HG03103 (cell line): Measurements from ENCODE around the gene FOXO4.
"Not testable (repeated sequence)": the region's sequence is repeated elsewhere in the genome, so short reads cannot be mapped to it uniquely, and the experiment has no call there.

Experiments used
- ATAC-seq: cut with Tn5 transposase; IDR thresholded peaks from one replicate; pipeline ENCODE4 v1.9.1; 2021; ENCODE audit warnings: low read depth; ENCODE audit not compliant: unreplicated experiment

Gene FOXO4

DNA sequence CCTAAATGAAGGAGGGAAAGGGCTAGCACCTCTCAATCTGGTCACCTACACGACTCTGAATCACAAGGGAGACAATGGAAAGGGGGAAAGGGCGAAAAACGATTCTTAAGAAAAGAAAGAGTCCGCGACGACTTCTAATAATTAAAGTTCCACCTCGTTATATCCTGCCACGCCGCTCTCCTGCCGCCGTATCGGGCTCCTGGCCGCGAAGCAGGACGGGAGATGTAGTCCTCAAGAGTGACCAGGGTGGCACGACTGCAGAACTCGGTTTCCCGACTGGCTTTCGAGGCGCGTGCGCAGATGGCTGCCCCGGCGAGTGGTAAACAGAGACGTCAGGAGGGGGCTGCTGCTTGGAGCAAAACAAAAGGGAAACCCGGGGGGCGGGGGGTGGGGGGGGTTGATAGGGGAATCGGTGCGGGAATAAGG is at the start of gene FOXO4:
TSS of gene FOXO4 (plus strand) at position 297 of the 426 bp plus-strand sequence. CDS start 678 bp downstream, outside the sequence.
- peak; percentile 86 for ATAC-seq

DNA sequence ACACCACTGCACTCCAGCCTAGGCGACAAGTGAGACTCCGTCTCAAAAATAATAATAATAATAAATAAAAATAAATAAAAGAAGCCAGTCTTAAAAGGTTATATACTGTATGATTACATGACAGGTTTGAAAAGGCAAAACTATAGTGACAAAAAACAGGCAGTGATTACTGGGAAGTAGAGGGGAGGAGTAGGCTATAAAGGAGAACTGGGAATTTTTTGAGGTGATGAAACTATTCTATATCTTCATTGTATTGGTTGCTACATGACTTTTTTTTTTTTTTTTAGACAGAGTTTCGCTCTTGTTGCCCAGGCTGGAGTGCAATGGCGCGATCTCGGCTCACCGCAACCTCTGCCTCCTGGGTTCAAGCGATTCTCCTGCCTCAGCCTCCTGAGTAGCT is 47.8 kb upstream of the FOXO4 start:
- not testable (repeated sequence) for ATAC-seq

DNA sequence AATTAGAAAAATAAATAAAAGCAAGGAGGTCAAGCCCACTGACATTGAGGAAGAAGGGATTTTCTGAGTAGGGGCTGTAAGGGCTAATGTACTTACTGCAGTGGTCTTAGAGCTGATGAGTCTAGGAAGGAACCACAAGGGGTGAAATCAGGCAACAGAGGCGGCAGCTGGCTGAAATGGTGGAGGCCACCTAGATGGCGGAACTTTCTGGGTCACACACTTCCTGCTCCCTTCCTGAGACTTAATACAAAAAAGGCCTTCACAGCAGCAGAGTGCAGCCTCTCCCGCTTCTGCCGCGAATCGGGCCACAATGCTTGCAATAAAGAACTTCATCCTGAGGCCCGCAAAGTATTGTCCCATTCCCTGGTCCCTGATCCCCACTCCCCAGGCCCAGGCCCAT is 42.9 kb upstream of the FOXO4 start:
- ATAC-seq, result no peak

DNA sequence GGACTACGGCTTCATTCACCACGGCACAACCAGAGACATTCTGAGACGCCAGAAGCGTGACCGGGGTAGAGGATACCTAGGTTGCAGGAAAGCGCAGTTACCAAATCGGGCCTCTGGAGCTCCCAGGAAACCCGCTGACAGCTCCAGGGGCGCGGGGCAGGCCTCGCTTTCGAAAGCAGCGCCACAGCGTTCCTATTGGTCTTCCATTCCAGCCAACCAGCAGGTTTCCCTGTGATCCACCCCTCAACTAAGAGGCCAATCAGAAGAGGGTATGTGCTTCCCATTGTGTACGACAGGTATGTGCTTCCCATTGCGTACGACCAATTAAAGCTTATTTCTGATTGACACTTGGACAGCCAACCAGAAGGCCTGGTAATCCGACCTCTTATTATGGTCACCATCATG is 42.4 kb upstream of the FOXO4 start:
- no peak for ATAC-seq

- no peak for ATAC-seq
Observed at GRCh38 chrX:71056867-71057266, 38.8 kb upstream of the FOXO4 start.

DNA sequence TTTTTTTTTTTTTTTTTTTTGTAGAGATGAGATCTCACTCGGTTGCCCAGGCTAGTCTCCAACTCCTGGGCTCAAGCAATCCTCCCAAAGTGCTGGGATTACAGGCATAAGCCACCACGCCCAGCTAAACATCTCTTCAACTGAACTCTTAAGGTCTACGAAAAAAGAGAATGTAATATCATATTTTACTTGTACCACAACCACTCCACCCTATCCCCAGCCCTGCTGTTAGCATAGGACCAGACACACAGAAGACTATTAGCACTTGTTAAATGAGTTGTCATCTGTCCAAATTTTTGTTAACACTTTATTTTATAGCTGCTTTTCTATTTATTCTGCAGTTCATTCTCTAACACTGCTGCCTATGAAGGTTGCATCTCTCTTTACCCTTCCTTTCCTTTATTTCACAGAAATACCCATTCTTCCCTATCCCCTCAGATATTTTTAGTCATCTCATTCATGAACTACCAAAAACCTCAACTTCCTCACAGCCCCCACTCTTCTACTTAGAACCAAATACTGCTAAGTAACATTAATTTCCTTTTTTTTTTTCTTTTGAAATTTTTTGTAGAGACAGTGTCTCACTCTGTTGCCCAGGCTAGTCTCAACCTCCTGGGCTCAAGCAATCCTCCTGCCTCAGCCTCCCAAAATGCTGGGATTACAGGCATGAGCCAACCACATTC is 37.7 kb upstream of the FOXO4 start:
- no peak for ATAC-seq

- no peak for ATAC-seq
Observed at GRCh38 chrX:71060127-71060526, 35.5 kb upstream of the FOXO4 start.

GRCh38 chrX:71067089-71067488 is 28.6 kb upstream of the FOXO4 start:
- ATAC-seq, result no peak

DNA sequence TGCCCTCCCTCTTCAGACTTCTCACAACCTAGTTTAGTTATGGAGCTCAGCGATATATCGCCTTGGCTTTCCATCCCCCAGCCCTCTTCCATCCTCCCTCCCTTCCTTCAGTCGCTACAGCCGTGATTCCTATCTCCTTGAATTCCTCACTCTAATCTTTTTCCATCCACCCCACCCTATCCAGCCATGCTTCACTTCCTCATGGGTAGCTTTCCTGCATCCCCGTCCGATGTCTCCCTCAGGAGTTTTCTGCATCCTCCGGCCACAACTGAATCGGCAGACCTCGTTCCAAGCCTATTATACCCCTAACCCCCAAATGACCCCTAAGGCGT is 28.0 kb upstream of the FOXO4 start:
- ATAC-seq, result no peak

GRCh38 chrX:71068044-71068918 is 27.4 kb upstream of the FOXO4 start, which contains the start of gene SNX12:
Gene SNX12, minus strand, starts transcription at chrX:71068334. Its CDS starts 28 bp downstream, at chrX:71068306.
- peak; percentile 96 for ATAC-seq

- ATAC-seq, result no peak
Observed at GRCh38 chrX:71070531-71070930, 25.1 kb upstream of the FOXO4 start.

- no peak for ATAC-seq
Observed at GRCh38 chrX:71081330-71082123, 14.1 kb upstream of the FOXO4 start.

DNA sequence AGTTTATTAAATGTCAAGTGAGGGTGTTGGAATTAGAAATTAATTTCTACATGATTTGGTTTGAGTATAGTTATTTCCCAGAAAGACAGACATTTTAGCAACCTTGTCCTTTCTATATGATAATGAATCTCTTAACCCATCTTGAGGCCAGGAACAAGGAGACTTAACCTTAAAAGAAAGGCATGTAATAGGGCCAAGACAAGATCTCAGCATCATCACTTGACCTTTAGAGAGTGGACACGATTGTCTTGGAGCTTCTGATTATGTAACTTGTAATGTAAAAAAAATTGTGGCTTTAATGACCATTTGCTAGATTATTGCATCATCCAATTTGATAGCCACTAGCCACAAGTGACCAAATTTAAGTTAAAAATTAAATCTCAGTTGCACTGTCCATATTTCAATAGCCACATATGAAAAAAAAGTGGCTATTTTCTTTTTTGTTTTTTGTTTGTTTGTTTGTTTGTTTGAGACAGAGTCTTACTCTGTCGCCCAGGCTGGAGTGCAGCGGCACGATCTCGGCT is 13.5 kb upstream of the FOXO4 start:
- no peak for ATAC-seq

DNA sequence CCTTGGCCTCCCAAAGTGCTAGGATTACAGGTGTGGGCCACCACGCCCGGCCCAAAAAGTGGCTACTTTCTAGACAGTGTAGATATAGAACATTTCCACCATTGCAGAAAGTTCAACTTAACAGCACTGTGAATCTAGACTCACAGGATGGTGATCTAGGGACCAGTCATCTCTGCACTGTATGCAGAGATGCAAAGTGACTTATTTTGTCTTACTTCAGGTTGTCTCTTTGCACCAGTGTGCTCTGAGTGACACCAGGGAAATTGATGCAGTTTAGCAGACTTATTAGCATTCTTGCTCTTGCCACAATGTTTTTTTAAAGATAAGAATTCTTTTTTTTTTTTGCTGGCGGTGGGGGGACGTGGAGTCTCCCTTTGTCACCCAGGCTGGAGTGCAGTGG is 12.8 kb upstream of the FOXO4 start:
- ATAC-seq, result no peak

GRCh38 chrX:71085900-71086299 is 9.8 kb upstream of the FOXO4 start:
- no peak for ATAC-seq

GRCh38 chrX:71091263-71091662 is 4.4 kb upstream of the FOXO4 start:
- no peak for ATAC-seq

GRCh38 chrX:71095033-71095432 is 618 bp upstream of the FOXO4 start:
- ATAC-seq, result no peak

- ATAC-seq, result peak; percentile 19
Observed at GRCh38 chrX:71095981-71096759, 519 bp downstream of the FOXO4 start.

- no peak for ATAC-seq
Observed at GRCh38 chrX:71096760-71097032, 1.0 kb downstream of the FOXO4 start.

DNA sequence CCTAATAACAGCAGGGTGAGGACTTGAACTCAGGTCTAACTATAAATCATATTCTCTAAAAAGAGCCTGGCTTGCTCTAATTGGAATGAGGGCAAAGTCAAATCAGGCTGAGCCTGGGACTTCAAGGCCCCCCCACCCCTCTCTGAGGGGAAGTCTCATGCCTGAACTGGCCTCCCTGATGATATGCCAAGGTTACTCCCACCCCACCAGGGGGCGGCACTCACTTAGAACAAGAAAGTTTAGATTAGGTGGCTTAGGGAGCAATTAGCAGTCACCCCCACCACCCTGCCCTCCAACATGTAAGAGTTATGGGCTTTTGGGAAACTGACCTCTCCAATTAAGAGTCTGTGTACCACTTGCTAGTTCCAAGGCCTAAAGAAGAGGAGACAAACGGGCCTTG is 2.7 kb downstream of the FOXO4 start:
- no peak for ATAC-seq
